WTC11 (cell line): ENCODE data around the gene TMED10. TPM values are rescaled to one million over a fixed set of nuclear protein-coding genes. Genes with fewer than 3 reads are reported as not detected.

Source experiments
- ATAC-seq: fragments of 200-7000 bp; cut with Tn5 transposase; 2 replicates; pipeline ENCODE4 v1.10.0; 2021; ENCODE audit warnings: mild to moderate bottlenecking, moderate library complexity
- CTCF ChIA-PET: fragments of 300-600 bp; sonication (Branson Sonifier 250); formaldehyde crosslinking; loops from one replicate; lab custom pipeline; 2021; ENCODE audit warnings: antibody characterized with exemption; lab: Charles Lee
- POLR2A ChIA-PET: fragments of 350-600 bp; sonication (Branson Sonifier 250); formaldehyde crosslinking; loops from one replicate; lab custom pipeline; 2021; ENCODE audit warnings: antibody characterized with exemption; lab: Charles Lee
- DNase-seq: peaks from one replicate; pipeline ENCODE4 v3.0.0; 2021; ENCODE audit warnings: low spot score
- H3K27ac Mint-ChIP-seq: 2 replicates; pipeline ENCODE4 v1.8.0; 2021; ENCODE audit warnings: mixed read lengths
- H3K27me3 Mint-ChIP-seq: 2 replicates; pipeline ENCODE4 v1.8.0; 2021; ENCODE audit warnings: low read depth, mild to moderate bottlenecking, moderate library complexity, mixed read lengths
- H3K36me3 Mint-ChIP-seq: 2 replicates; pipeline ENCODE4 v1.8.0; 2021; ENCODE audit warnings: mixed read lengths
- H3K4me1 Mint-ChIP-seq: 2 replicates; pipeline ENCODE4 v1.8.0; 2022; ENCODE audit warnings: mixed read lengths
- H3K4me3 Mint-ChIP-seq: 2 replicates; pipeline ENCODE4 v1.8.0; 2021; ENCODE audit warnings: mild to moderate bottlenecking, moderate library complexity, mixed read lengths
- H3K9me3 Mint-ChIP-seq: 2 replicates; pipeline ENCODE4 v1.8.0; 2021; ENCODE audit warnings: mixed read lengths
- ESRRA ChIP-seq: sonication (generic); formaldehyde crosslinking; IDR thresholded peaks from 2 replicates; pipeline ENCODE4 v1.8.1; 2022; ENCODE audit warnings: mild to moderate bottlenecking, missing genetic modification reagents, borderline replicate concordance
- FOXJ3 ChIP-seq: sonication (generic); formaldehyde crosslinking; IDR thresholded peaks from 2 replicates; pipeline ENCODE4 v1.9.0; 2021; ENCODE audit warnings: missing genetic modification reagents, mild to moderate bottlenecking, borderline replicate concordance
- GRHL2 ChIP-seq: fragments of 250-450 bp; sonication (Bioruptor Pico); IDR thresholded peaks from 2 replicates; pipeline ENCODE4 v1.8.0; 2022; ENCODE audit warnings: mild to moderate bottlenecking, moderate library complexity; ENCODE audit not compliant: insufficient replicate concordance, severe bottlenecking
- JAZF1 ChIP-seq: fragments of 250-450 bp; sonication (Bioruptor Pico); IDR thresholded peaks from 2 replicates; pipeline ENCODE4 v1.9.0; 2021; ENCODE audit warnings: moderate library complexity, mild to moderate bottlenecking, inconsistent platforms
- NR3C1 ChIP-seq: sonication (generic); formaldehyde crosslinking; conservative IDR thresholded peaks from 2 replicates; pipeline ENCODE4 v1.8.1; 2023; ENCODE audit warnings: low read depth, mild to moderate bottlenecking, missing genetic modification reagents
- PRDM15 ChIP-seq: sonication (generic); formaldehyde crosslinking; IDR thresholded peaks from 2 replicates; pipeline ENCODE4 v1.8.0; 2022; ENCODE audit warnings: missing genetic modification reagents
- TCF7 ChIP-seq: sonication (generic); formaldehyde crosslinking; IDR thresholded peaks from 2 replicates; pipeline ENCODE4 v1.8.0; 2022; ENCODE audit warnings: mild to moderate bottlenecking, low read depth, missing genetic modification reagents, moderate library complexity
- ZNF396 ChIP-seq: fragments of 250-450 bp; sonication (Bioruptor Pico); IDR thresholded peaks from 2 replicates; pipeline ENCODE4 v1.8.0; 2021; ENCODE audit warnings: mild to moderate bottlenecking, moderate library complexity, borderline replicate concordance
- ZNF671 ChIP-seq: fragments of 250-450 bp; sonication (Bioruptor Pico); IDR thresholded peaks from 2 replicates; pipeline ENCODE4 v1.8.0; 2021; ENCODE audit warnings: mild to moderate bottlenecking
- ZSCAN18 ChIP-seq: fragments of 250-450 bp; sonication (Bioruptor Pico); IDR thresholded peaks from 2 replicates; pipeline ENCODE4 v2.1.2; 2022; ENCODE audit warnings: mild to moderate bottlenecking, moderate library complexity
- total RNA-seq: library from RNA; stranded (reverse); gene quantifications from 3 replicates; pipeline ENCODE4 v1.2.3, GENCODE V29; 2021
- TF ChIP-seq, protein P1 (sequence below): sonication (generic); formaldehyde crosslinking; IDR thresholded peaks from 2 replicates; pipeline ENCODE4 v1.8.1; 2023; ENCODE audit warnings: mild to moderate bottlenecking, moderate library complexity, missing genetic modification reagents
- TF ChIP-seq, protein P2 (sequence below): fragments of 200-600 bp; IDR thresholded peaks from 2 replicates; pipeline ENCODE4 v1.8.0; 2022; ENCODE audit warnings: antibody characterized with exemption

TMED10 gene
- total RNA-seq, 1 experiment from 2014 or later: 234 TPM

- Mint-ChIP-seq H3K27ac (no peak overlapping the region; the same call in 1 of the 2 replicates), H3K4me3 (no peak overlapping the region), H3K4me1 (peaks cover 4% of the 10 kb centered on the region), H3K36me3 (peaks cover 36% of the 10 kb centered on the region), H3K27me3 (no peaks in the 10 kb centered on the region)
- POLR2A ChIA-PET: interaction anchor here (0.6 to 1.0 kb wide), 2 partner anchors 126 to 246 kb away, joined by 7 to 8 read pairs; no protein-coding TSS in a partner anchor
- ATAC-seq: peak; percentile 84
- TF ChIP-seq, protein P1, sequence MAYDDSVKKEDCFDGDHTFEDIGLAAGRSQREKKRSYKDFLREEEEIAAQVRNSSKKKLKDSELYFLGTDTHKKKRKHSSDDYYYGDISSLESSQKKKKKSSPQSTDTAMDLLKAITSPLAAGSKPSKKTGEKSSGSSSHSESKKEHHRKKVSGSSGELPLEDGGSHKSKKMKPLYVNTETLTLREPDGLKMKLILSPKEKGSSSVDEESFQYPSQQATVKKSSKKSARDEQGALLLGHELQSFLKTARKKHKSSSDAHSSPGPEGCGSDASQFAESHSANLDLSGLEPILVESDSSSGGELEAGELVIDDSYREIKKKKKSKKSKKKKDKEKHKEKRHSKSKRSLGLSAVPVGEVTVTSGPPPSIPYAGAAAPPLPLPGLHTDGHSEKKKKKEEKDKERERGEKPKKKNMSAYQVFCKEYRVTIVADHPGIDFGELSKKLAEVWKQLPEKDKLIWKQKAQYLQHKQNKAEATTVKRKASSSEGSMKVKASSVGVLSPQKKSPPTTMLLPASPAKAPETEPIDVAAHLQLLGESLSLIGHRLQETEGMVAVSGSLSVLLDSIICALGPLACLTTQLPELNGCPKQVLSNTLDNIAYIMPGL: no peak
- no peak for TF ChIP-seq JAZF1 (CRISPR knock-in tag)
- TF ChIP-seq, protein P2, sequence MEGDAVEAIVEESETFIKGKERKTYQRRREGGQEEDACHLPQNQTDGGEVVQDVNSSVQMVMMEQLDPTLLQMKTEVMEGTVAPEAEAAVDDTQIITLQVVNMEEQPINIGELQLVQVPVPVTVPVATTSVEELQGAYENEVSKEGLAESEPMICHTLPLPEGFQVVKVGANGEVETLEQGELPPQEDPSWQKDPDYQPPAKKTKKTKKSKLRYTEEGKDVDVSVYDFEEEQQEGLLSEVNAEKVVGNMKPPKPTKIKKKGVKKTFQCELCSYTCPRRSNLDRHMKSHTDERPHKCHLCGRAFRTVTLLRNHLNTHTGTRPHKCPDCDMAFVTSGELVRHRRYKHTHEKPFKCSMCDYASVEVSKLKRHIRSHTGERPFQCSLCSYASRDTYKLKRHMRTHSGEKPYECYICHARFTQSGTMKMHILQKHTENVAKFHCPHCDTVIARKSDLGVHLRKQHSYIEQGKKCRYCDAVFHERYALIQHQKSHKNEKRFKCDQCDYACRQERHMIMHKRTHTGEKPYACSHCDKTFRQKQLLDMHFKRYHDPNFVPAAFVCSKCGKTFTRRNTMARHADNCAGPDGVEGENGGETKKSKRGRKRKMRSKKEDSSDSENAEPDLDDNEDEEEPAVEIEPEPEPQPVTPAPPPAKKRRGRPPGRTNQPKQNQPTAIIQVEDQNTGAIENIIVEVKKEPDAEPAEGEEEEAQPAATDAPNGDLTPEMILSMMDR: peak; percentile 69
- TF ChIP-seq, all 79 proteins: peak for 1
- H3K9me3 Mint-ChIP-seq: peaks cover 13% of the 10 kb centered on the region
- CTCF ChIA-PET: interaction anchor here (0.6 to 1.7 kb wide), 13 partner anchors 27 to 357 kb away, joined by 3 to 6 read pairs (median 3); no protein-coding TSS in a partner anchor
- DNase-seq: peak; percentile 30
Observed at GRCh38 chr14:75132382-75133086, 43.9 kb downstream of the TMED10 start.

DNA sequence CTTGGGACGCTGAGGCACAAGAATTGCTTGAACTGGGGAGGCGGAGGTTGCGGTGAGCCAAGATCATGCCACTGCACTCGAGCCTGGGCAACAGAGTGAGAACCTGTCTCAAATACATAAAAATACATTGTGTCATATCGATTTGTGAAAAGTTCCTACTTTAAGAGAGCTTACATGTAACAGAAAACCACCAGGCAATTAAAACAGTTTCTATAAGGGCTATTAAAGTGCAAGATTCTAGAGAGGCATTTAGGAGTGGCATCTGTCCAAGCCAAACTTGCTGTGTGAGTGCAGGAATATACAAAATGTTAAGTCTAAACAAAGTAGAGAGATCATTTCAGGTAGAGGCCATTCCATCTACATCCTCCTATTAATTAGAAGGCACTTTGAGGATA lies 47.8 kb downstream of the TMED10 start:
- no peak for DNase-seq
- Mint-ChIP-seq H3K27ac (no peak overlapping the region), H3K9me3 (peaks cover 5% of the 10 kb centered on the region), H3K4me1 (peaks cover 18% of the 10 kb centered on the region), H3K36me3 (peaks cover 11% of the 10 kb centered on the region), H3K4me3 (no peak overlapping the region), H3K27me3 (no peaks in the 10 kb centered on the region)
- CTCF ChIA-PET: no interaction called here
- no peak for ATAC-seq
- no peak for TF ChIP-seq GRHL2 (CRISPR knock-in tag)
- TF ChIP-seq ZNF396 (CRISPR knock-in tag): no peak
- TF ChIP-seq TCF7 (CRISPR knock-in tag): no peak
- no peak for TF ChIP-seq ZNF671 (CRISPR knock-in tag)
- no peak for TF ChIP-seq NR3C1 (CRISPR knock-in tag)
- TF ChIP-seq ZSCAN18: no peak
- no peak for TF ChIP-seq PRDM15
- no peak for TF ChIP-seq FOXJ3
- TF ChIP-seq ESRRA (CRISPR knock-in tag): no peak
- POLR2A ChIA-PET: no interaction called here
